ENCODE results near the gene MAN1C1. TPM values are rescaled to one million over a fixed set of nuclear protein-coding genes. Genes with fewer than 3 reads are reported as not detected.

The MAN1C1 gene
- total RNA-seq, 1 experiment from 2014 or later = 1.2 TPM

DNA sequence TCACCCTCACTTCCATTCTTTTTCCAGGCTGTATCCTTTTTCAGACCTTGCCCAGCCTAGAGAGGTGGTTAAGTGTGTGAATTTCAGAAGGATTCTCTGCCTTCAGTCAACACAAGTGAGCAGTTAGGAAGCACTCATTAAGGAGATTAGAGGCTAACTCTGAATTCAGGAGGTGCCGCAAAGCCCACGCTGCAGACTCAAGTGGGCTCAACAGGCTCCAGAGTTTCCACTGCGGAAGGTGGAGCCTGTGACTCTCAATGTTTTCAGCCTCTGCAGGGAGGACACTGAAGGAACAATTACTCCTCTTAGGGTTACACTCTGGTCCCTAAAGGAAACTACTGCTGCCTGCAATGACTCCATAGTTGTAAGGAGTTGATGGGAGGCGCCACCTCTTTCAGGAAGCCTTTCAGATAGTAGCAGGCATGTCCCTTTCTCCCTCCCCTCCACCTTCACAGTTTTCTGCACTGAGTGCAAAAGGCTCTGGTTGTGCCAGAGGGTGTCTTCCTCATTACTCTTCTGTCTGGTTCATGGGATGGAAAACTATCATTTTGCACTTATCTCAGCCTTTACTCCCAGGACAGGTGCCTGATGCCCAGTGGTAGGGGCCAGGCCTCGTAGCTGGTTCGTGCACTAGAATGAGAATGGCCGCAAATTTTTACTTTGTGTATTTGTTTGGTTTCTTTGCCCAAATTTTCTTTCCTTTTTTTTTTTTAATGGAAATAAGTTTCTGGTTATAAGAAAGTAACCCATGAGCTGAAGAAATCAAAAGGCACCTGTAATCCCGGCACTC is 128.2 kb downstream of the MAN1C1 start:
- ChIA-PET CTCF (interaction anchor here (1.1 kb wide), 1 partner anchor 53 kb away, joined by 3 read pairs; no protein-coding TSS in a partner anchor), RAD21 (ENCODE audit: low non-redundant PET in 1 of 2, low total read pairs in 2 of 2, uncharacterized antibody in 2 of 2, unreplicated experiment in 2 of 2) (no interaction called here), POLR2A (no interaction called here)
- Histone ChIP-seq H3K36me3 (ENCODE audit: control insufficient read depth in 1 of 2, insufficient read depth in 2 of 2, low read length in 2 of 2) (no peaks in the 10 kb centered on the region), H3K4me2 (ENCODE audit: low read length) (no peak overlapping the region), H2AFZ (ENCODE audit: low read depth, low read length, poor library complexity, severe bottlenecking) (no peak overlapping the region), H4K20me1 (ENCODE audit: insufficient read depth) (no peaks in the 10 kb centered on the region), H3K27me3 (ENCODE audit: insufficient read depth, low read length) (no peaks in the 10 kb centered on the region), H3K9me2 (ENCODE audit: insufficient read depth) (no peaks in the 10 kb centered on the region), H3K4me3 (replicated peaks in 1 of 2; ENCODE audit: low read depth in 1 of 2, low read length in 2 of 2) (no peak overlapping the region), H3K9me3 (ENCODE audit: control insufficient read depth in 1 of 2, insufficient read depth in 1 of 2, low read depth in 1 of 2, low read length in 2 of 2) (no peaks in the 10 kb centered on the region), H3K27ac (ENCODE audit: low read depth, low read length) (no peak overlapping the region), H3K79me2 (ENCODE audit: insufficient read depth, low read length) (no peaks in the 10 kb centered on the region), H3K4me1 (ENCODE audit: control insufficient read depth in 1 of 2, insufficient read depth in 2 of 2, low read length in 2 of 2) (no peaks in the 10 kb centered on the region), H3K9ac (ENCODE audit: low read length) (no peak overlapping the region)
- intact Hi-C loops (cut with micrococcal nuclease) = no loop called here
- BruUV-seq (replicated peaks) = no TSS peak
- no peak for ATAC-seq
- no peak for DNase-seq (ENCODE audit: low read depth, low spot score)
- TF ChIP-seq, protein P1, sequence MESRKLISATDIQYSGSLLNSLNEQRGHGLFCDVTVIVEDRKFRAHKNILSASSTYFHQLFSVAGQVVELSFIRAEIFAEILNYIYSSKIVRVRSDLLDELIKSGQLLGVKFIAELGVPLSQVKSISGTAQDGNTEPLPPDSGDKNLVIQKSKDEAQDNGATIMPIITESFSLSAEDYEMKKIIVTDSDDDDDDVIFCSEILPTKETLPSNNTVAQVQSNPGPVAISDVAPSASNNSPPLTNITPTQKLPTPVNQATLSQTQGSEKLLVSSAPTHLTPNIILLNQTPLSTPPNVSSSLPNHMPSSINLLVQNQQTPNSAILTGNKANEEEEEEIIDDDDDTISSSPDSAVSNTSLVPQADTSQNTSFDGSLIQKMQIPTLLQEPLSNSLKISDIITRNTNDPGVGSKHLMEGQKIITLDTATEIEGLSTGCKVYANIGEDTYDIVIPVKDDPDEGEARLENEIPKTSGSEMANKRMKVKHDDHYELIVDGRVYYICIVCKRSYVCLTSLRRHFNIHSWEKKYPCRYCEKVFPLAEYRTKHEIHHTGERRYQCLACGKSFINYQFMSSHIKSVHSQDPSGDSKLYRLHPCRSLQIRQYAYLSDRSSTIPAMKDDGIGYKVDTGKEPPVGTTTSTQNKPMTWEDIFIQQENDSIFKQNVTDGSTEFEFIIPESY (IDR thresholded peaks at IDR 0.05; ENCODE audit: extremely low read depth, insufficient replicate concordance, low read length) = no peak
- no peak for TF ChIP-seq MAX (IDR thresholded peaks at IDR 0.05)
- no peak for TF ChIP-seq CEBPB (IDR thresholded peaks at IDR 0.05; ENCODE audit: low read depth)
- TF ChIP-seq YY1 (IDR thresholded peaks at IDR 0.05; ENCODE audit: extremely low read depth, insufficient replicate concordance, low read depth, low read length) = no peak
- no peak for TF ChIP-seq POLR2AphosphoS5 (IDR thresholded peaks at IDR 0.05; ENCODE audit: low read depth, low read length)
- TF ChIP-seq ZFX (IDR thresholded peaks at IDR 0.05) = no peak
- TF ChIP-seq SIN3A (IDR thresholded peaks at IDR 0.05; ENCODE audit: low read depth) = no peak
- no peak for TF ChIP-seq EGR1 (IDR thresholded peaks at IDR 0.05; ENCODE audit: low read depth)
- TF ChIP-seq FOSL1 (IDR thresholded peaks at IDR 0.05; ENCODE audit: low read depth) = no peak
- TF ChIP-seq, protein P2, sequence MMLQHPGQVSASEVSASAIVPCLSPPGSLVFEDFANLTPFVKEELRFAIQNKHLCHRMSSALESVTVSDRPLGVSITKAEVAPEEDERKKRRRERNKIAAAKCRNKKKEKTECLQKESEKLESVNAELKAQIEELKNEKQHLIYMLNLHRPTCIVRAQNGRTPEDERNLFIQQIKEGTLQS (IDR thresholded peaks at IDR 0.05) = no peak
- TF ChIP-seq REST (IDR thresholded peaks at IDR 0.05; ENCODE audit: low read depth) = no peak
- no peak for TF ChIP-seq CTCF (IDR thresholded peaks at IDR 0.05 in 2 of 3, conservative IDR thresholded peaks at IDR 0.05 in 1 of 3; ENCODE audit: borderline replicate concordance in 1 of 3, insufficient read depth in 1 of 3, low read depth in 2 of 3, low read length in 2 of 3)
- TF ChIP-seq TCF7L2 (IDR thresholded peaks at IDR 0.05; ENCODE audit: borderline replicate concordance, extremely low read depth, insufficient read depth, insufficient read length) = no peak
- no peak for TF ChIP-seq POLR2A (IDR thresholded peaks at IDR 0.05; ENCODE audit: borderline replicate concordance, extremely low read depth, insufficient read depth, insufficient read length)
- TF ChIP-seq SP1 (IDR thresholded peaks at IDR 0.05; ENCODE audit: low read depth) = no peak

Measured in HCT116 (cell line).